Lower leg skin (tissue), 3 donors: ENCODE measurements around the gene NOVA1.

ENCODE experiments used
- CTCF ChIP-seq, 3 donors: fragments of 450-650 bp; IDR thresholded peaks; one replicate each; pipeline ENCODE4 v1.5.1; 2016; ENCODE audit warnings: antibody characterized with exemption in 3 of 3, mild to moderate bottlenecking in 3 of 3, moderate library complexity in 2 of 3
- POLR2A ChIP-seq, 2 donors: fragments of 450-650 bp; IDR thresholded peaks; one replicate each; pipeline ENCODE4 v1.6.1; 2016 to 2017; ENCODE audit warnings: antibody characterized with exemption in 2 of 2, mild to moderate bottlenecking in 1 of 2, moderate library complexity in 1 of 2

DNA sequence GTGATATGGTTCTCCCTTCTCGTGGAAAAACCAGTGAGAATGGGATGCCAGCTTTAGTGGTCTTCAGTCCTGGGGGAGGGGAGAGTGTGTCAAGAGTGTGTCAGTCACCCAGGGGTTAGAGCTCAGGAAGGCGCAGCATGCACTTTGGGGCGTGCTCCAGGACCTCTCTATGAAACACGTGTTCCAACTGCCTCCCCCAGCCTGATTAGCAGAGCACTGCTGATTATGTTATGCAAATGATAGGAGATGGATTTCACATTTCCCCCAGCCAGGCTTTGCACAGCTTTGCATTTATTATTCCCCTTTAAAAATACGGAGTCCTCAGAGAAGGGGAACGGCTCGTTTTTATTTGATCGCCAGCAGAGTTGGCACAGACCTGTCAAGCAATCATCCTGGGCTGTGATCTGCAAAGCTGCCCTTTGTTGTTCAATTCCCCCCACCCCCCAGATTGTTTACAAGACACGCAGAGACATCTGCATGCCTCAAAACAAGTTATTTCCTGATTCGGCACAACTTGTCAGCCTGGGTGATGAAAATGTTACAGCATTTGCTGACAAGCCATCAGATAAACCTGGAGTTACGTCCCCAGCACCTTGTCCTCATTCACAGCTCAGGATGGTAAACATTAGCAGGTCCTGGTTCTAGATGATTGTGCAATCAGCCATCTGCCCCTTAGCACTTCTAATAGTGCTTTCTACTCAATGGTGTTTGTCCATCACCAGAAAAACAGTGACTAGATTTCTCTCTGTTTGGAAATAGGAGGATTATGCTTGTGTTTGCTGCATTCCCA lies 196.5 kb downstream of the NOVA1 start:
- TF ChIP-seq POLR2A (IDR thresholded peaks at IDR 0.05) (no peak), CTCF (IDR thresholded peaks at IDR 0.05) (no peak)
